NCI-H526 (cell line): ENCODE data around the gene SLC6A18.

ENCODE experiments used
- DNase-seq, 2 experiments: peaks; one replicate each; lab custom pipeline; 2025; lab: John Stamatoyannopoulos, UW

The SLC6A18 gene

GRCh38 chr5:1293416-1294205 lies 68.4 kb downstream of the SLC6A18 start:
- no peak for DNase-seq

GRCh38 chr5:1294206-1294834 lies 69.1 kb downstream of the SLC6A18 start:
- DNase-seq: peak in 1 of 2 experiments; percentile 51

- DNase-seq: peak in 1 of 2 experiments; percentile 57
Measured at GRCh38 chr5:1294835-1295649, 69.9 kb downstream of the SLC6A18 start, which contains the start of gene TERT. TSS of gene TERT (minus strand) at chr5:1295068. CDS start at chr5:1294989, 79 bp downstream.

- no peak for DNase-seq
Measured at GRCh38 chr5:1295650-1296037, 70.5 kb downstream of the SLC6A18 start.
